H9 (cell line): ENCODE data around the gene MPHOSPH6. TPM values are rescaled to one million over a fixed set of nuclear protein-coding genes. Genes with fewer than 3 reads are reported as not detected.

ENCODE experiments used
- DNase-seq: peaks from one replicate; pipeline ENCODE4 v3.0.0-alpha.2; 2017
- H2AFZ ChIP-seq: one replicate; pipeline ENCODE4 v1.6.1; 2013; ENCODE audit warnings: mild to moderate bottlenecking, low read length, control low read depth, moderate library complexity
- H2AK5ac ChIP-seq: 2 replicates; pipeline ENCODE4 v1.6.1; 2013; ENCODE audit warnings: low read length, control low read depth, mixed read lengths; ENCODE audit not compliant: insufficient read length
- H2BK120ac ChIP-seq: one replicate; pipeline ENCODE4 v1.6.1; 2013; ENCODE audit warnings: low read depth, mild to moderate bottlenecking, low read length, control low read depth, inconsistent platforms; ENCODE audit not compliant: poor library complexity, severe bottlenecking
- H2BK12ac ChIP-seq: 2 replicates; pipeline ENCODE4 v1.6.1; 2013; ENCODE audit warnings: low read length, control low read depth, mixed read lengths, low read depth; ENCODE audit not compliant: insufficient read length
- H2BK15ac ChIP-seq: 2 replicates; pipeline ENCODE4 v1.6.1; 2013; ENCODE audit warnings: low read depth, low read length, control low read depth
- H2BK20ac ChIP-seq: one replicate; pipeline ENCODE4 v1.6.1; 2013; ENCODE audit warnings: low read depth, mild to moderate bottlenecking, low read length, control low read depth, inconsistent platforms; ENCODE audit not compliant: poor library complexity, severe bottlenecking
- H2BK5ac ChIP-seq: 2 replicates; pipeline ENCODE4 v1.6.1; 2013; ENCODE audit warnings: low read length, control low read depth, mixed read lengths; ENCODE audit not compliant: insufficient read length
- H3K14ac ChIP-seq: 2 replicates; pipeline ENCODE4 v1.6.1; 2013; ENCODE audit warnings: low read length, control low read depth; ENCODE audit not compliant: insufficient read depth
- H3K18ac ChIP-seq: 2 replicates; pipeline ENCODE4 v1.6.1; 2013; ENCODE audit warnings: low read depth, mild to moderate bottlenecking, mixed read lengths, low read length, control low read depth; ENCODE audit not compliant: insufficient read length
- H3K23ac ChIP-seq: 2 replicates; pipeline ENCODE4 v1.6.1; 2013; ENCODE audit warnings: low read length, control low read depth, mixed read lengths, low read depth; ENCODE audit not compliant: insufficient read length
- H3K23me2 ChIP-seq: 2 replicates; pipeline ENCODE4 v1.6.1; 2013; ENCODE audit warnings: low read depth, mild to moderate bottlenecking, mixed read lengths, low read length, control low read depth; ENCODE audit not compliant: insufficient read length, poor library complexity, severe bottlenecking
- H3K27ac ChIP-seq: 2 replicates; pipeline ENCODE4 v1.5.1; 2013; ENCODE audit warnings: low read length, control low read depth, mixed read lengths, low read depth; ENCODE audit not compliant: insufficient read length
- H3K27me3 ChIP-seq: 2 replicates; pipeline ENCODE4 v1.6.1; 2013; ENCODE audit warnings: low read length, control low read depth, inconsistent platforms; ENCODE audit not compliant: insufficient read depth
- H3K4ac ChIP-seq: 2 replicates; pipeline ENCODE4 v1.6.1; 2013; ENCODE audit warnings: low read depth, mild to moderate bottlenecking, control low read depth, inconsistent platforms, low read length, moderate library complexity
- H3K4me1 ChIP-seq: 2 replicates; pipeline ENCODE4 v1.6.1; 2013; ENCODE audit warnings: low read length, control low read depth, inconsistent platforms; ENCODE audit not compliant: insufficient read depth
- H3K4me2 ChIP-seq: 2 replicates; pipeline ENCODE4 v1.6.1; 2013; ENCODE audit warnings: low read length, control low read depth, mixed read lengths; ENCODE audit not compliant: insufficient read length, insufficient read depth
- H3K56ac ChIP-seq: 2 replicates; pipeline ENCODE4 v1.6.1; 2013; ENCODE audit warnings: low read depth, mild to moderate bottlenecking, mixed read lengths, low read length, control low read depth; ENCODE audit not compliant: insufficient read length
- H3K79me1 ChIP-seq: 2 replicates; pipeline ENCODE4 v1.6.1; 2013; ENCODE audit warnings: low read depth, mild to moderate bottlenecking, moderate library complexity, low read length, control low read depth, inconsistent platforms; ENCODE audit not compliant: insufficient read depth, poor library complexity, severe bottlenecking
- H3K79me2 ChIP-seq: 2 replicates; pipeline ENCODE4 v1.6.1; 2013; ENCODE audit warnings: low read length, control low read depth, inconsistent platforms; ENCODE audit not compliant: insufficient read depth
- H3K9ac ChIP-seq: 2 replicates; pipeline ENCODE4 v1.6.1; 2013; ENCODE audit warnings: low read length, control low read depth, mixed read lengths; ENCODE audit not compliant: insufficient read length; ENCODE audit errors: extremely low read depth
- H3K9me3 ChIP-seq: one replicate; pipeline ENCODE4 v1.6.1; 2013; ENCODE audit warnings: low read depth, low read length, inconsistent platforms; ENCODE audit not compliant: control insufficient read depth
- H3T11ph ChIP-seq: one replicate; pipeline ENCODE4 v1.6.1; 2013; ENCODE audit warnings: mild to moderate bottlenecking, low read length, control low read depth, inconsistent platforms
- H4K20me1 ChIP-seq: one replicate; pipeline ENCODE4 v1.6.1; 2013; ENCODE audit not compliant: control insufficient read depth, insufficient read length, insufficient read depth
- H4K5ac ChIP-seq: 2 replicates; pipeline ENCODE4 v1.6.1; 2013; ENCODE audit warnings: low read depth, mild to moderate bottlenecking, mixed read lengths, low read length, control low read depth; ENCODE audit not compliant: insufficient read length
- H4K8ac ChIP-seq: replicated peaks from 2 replicates; pipeline ENCODE4 v1.6.1; 2013; ENCODE audit warnings: low read length, control low read depth, mixed read lengths, low read depth; ENCODE audit not compliant: insufficient read length
- H4K91ac ChIP-seq: 2 replicates; pipeline ENCODE4 v1.6.1; 2013; ENCODE audit warnings: low read depth, mild to moderate bottlenecking, moderate library complexity, mixed read lengths, low read length, control low read depth; ENCODE audit not compliant: insufficient read length
- H3K27ac Mint-ChIP-seq, 3 experiments: 2 replicates in 2 of 3; 3 replicates in 1 of 3; pipeline ENCODE4 v1.8.0; 2020 to 2021; ENCODE audit warnings: mixed read lengths in 3 of 3, mild to moderate bottlenecking in 1 of 3, moderate library complexity in 1 of 3
- H3K27me3 Mint-ChIP-seq: 2 replicates; pipeline ENCODE4 v1.8.0; 2021; ENCODE audit warnings: low read depth, mild to moderate bottlenecking, moderate library complexity, mixed read lengths
- H3K36me3 Mint-ChIP-seq, 3 experiments: 2 replicates in 2 of 3; 3 replicates in 1 of 3; pipeline ENCODE4 v1.8.0; 2020 to 2021; ENCODE audit warnings: low read depth in 3 of 3, mixed read lengths in 3 of 3; ENCODE audit not compliant: insufficient read depth in 1 of 3
- H3K4me1 Mint-ChIP-seq, 2 experiments: 2 replicates each; pipeline ENCODE4 v1.8.0; 2020; ENCODE audit warnings: mixed read lengths in 2 of 2
- H3K4me3 Mint-ChIP-seq, 2 experiments: 2 replicates in 1 of 2; 3 replicates in 1 of 2; pipeline ENCODE4 v1.8.0; 2020 to 2021; ENCODE audit warnings: mild to moderate bottlenecking in 2 of 2, mixed read lengths in 2 of 2, moderate library complexity in 1 of 2
- H3K9me3 Mint-ChIP-seq, 2 experiments: 2 replicates in 1 of 2; 3 replicates in 1 of 2; pipeline ENCODE4 v1.8.0; 2020; ENCODE audit warnings: mild to moderate bottlenecking in 2 of 2, mixed read lengths in 2 of 2, moderate library complexity in 1 of 2
- WGBS: extraction: QIAGEN DNeasy Blood & Tissue Kit; methylation state at CpG from one replicate; pipeline ENCODE4 v1.1.7; 2013; ENCODE audit warnings: missing lambda C conversion rate, low lambda C conversion rate, mixed read lengths; ENCODE audit not compliant: insufficient read length; ENCODE audit errors: extremely low coverage; 5-methylcytosine and 5-hydroxymethylcytosine counted together
- total RNA-seq: library from RNA; stranded (reverse); gene quantifications from 2 replicates; pipeline ENCODE4 v1.2.1, GENCODE V29; 2021
- TF ChIP-seq, protein P1 (sequence below): fragments of 200-600 bp; sonication (generic); conservative IDR thresholded peaks from 3 replicates; pipeline ENCODE4 v1.8.0; 2021; ENCODE audit warnings: antibody characterized with exemption, mild to moderate bottlenecking

The MPHOSPH6 gene
- total RNA-seq, 1 experiment from 2014 or later = 38.3 TPM

DNA sequence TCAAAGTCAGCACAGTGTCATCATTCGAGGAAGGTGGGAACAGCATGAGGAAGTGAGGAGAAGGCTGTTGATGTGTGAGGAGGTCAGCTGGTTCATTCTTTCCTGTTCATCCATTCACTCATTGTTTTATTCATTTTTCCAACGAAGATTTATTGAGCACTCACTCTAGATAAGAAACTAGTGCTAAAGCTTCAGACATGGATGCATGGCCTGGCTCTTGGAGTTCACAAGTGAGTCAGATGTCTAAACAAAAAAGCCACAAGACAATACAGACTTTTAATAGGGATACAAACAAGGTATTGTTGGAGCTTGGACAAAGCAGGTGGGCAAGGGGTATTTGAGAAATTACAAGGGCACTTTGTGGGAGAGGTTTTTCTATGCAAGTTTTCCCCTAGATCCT lies 31.3 kb upstream of the MPHOSPH6 start:
- Histone ChIP-seq H4K91ac (no peak overlapping the region), H2AFZ (no peak overlapping the region), H3K4ac (no peak overlapping the region), H4K5ac (no peak overlapping the region), H4K8ac (no peak overlapping the region), H2BK5ac (no peak overlapping the region), H2BK12ac (no peak overlapping the region), H3K4me1 (no peaks in the 10 kb centered on the region), H3K9me3 (no peaks in the 10 kb centered on the region), H3T11ph (no peak overlapping the region), H4K20me1 (no peaks in the 10 kb centered on the region), H2BK120ac (no peak overlapping the region), H3K27me3 (no peaks in the 10 kb centered on the region), H3K18ac (no peak overlapping the region), H3K79me1 (no peaks in the 10 kb centered on the region), H2BK15ac (no peak overlapping the region), H2BK20ac (no peak overlapping the region), H3K23me2 (no peaks in the 10 kb centered on the region), H3K14ac (no peak overlapping the region), H3K56ac (no peak overlapping the region), H3K4me2 (no peak overlapping the region), H3K27ac (no peak overlapping the region), H3K23ac (no peak overlapping the region), H3K79me2 (no peaks in the 10 kb centered on the region), H3K9ac (no peak overlapping the region), H2AK5ac (no peak overlapping the region)
- no peaks in the 10 kb centered on the region; a peak in 1 of 5 replicates for H3K9me3 Mint-ChIP-seq
- TF ChIP-seq, protein P1, sequence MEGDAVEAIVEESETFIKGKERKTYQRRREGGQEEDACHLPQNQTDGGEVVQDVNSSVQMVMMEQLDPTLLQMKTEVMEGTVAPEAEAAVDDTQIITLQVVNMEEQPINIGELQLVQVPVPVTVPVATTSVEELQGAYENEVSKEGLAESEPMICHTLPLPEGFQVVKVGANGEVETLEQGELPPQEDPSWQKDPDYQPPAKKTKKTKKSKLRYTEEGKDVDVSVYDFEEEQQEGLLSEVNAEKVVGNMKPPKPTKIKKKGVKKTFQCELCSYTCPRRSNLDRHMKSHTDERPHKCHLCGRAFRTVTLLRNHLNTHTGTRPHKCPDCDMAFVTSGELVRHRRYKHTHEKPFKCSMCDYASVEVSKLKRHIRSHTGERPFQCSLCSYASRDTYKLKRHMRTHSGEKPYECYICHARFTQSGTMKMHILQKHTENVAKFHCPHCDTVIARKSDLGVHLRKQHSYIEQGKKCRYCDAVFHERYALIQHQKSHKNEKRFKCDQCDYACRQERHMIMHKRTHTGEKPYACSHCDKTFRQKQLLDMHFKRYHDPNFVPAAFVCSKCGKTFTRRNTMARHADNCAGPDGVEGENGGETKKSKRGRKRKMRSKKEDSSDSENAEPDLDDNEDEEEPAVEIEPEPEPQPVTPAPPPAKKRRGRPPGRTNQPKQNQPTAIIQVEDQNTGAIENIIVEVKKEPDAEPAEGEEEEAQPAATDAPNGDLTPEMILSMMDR = no peak
- no peak overlapping the region for H3K27ac Mint-ChIP-seq
- H3K36me3 Mint-ChIP-seq = no peaks in the 10 kb centered on the region
- H3K27me3 Mint-ChIP-seq = peaks cover under 1% of the 10 kb centered on the region; the same call in 1 of the 2 replicates
- no CpG with 5 or more reads among the region's 2 CpGs for WGBS
- H3K4me1 Mint-ChIP-seq = no peaks in the 10 kb centered on the region
- H3K4me3 Mint-ChIP-seq = no peak overlapping the region
- DNase-seq = no peak
